ENCODE data around the gene RPL36A. TPM values are rescaled to one million over a fixed set of nuclear protein-coding genes. Genes with fewer than 3 reads are reported as not detected.

RPL36A gene
- total RNA-seq, 4 donors from 2014 or later: 493 to 1,912 (median 1,279) TPM

DNA sequence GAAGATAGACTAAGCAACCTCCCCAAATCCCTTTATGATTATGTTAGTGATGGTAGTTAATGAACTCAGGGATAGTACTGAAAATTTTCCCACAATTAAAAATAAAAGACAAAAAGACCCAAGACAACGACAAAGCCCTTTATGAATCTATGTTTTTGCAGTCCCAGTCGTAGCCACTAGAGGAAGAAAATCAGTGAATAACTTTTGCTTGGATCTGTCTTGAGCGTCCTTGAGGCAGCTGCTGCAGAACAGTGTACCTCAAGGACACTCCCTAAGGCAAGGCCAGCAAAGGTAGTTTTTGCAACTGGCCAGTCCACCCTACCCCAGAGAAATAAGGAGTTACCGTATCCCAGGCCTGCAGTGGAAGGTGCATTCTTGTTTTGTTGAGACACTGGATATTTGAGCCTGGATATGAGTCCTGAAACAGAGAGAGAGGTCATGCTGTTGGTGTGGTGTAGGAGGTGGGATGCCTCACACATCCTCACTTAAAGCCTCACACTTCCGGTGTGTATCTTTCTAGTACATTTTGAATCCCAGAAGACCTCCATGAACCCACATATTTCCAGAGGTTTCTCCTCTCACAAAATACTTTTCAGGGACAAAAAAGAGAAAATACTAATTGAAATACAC, 33.5 kb upstream of the RPL36A start:
- H3K4me1 ChIP-seq: no peaks in the 10 kb centered on the region
- 45 to 54% methylated on average over 5 of the region's 5 CpGs for WGBS, 2 donors
- TF ChIP-seq, protein P1, sequence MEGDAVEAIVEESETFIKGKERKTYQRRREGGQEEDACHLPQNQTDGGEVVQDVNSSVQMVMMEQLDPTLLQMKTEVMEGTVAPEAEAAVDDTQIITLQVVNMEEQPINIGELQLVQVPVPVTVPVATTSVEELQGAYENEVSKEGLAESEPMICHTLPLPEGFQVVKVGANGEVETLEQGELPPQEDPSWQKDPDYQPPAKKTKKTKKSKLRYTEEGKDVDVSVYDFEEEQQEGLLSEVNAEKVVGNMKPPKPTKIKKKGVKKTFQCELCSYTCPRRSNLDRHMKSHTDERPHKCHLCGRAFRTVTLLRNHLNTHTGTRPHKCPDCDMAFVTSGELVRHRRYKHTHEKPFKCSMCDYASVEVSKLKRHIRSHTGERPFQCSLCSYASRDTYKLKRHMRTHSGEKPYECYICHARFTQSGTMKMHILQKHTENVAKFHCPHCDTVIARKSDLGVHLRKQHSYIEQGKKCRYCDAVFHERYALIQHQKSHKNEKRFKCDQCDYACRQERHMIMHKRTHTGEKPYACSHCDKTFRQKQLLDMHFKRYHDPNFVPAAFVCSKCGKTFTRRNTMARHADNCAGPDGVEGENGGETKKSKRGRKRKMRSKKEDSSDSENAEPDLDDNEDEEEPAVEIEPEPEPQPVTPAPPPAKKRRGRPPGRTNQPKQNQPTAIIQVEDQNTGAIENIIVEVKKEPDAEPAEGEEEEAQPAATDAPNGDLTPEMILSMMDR (IDR thresholded peaks at IDR 0.05): peak in 2 of 5 experiments; percentile 13 to 25
- no peak for TF ChIP-seq POLR2A (IDR thresholded peaks at IDR 0.05)
- H3K4me3 ChIP-seq: no peak overlapping the region
- no peak overlapping the region for H3K27ac ChIP-seq
- peaks cover 0 to 10% of the 10 kb centered on the region in 2 donors for H3K27me3 ChIP-seq
- DNase-seq (ENCODE audit: low spot score in 2 of 2): no peak
- H3K9me3 ChIP-seq: no peaks in the 10 kb centered on the region
- no peaks in the 10 kb centered on the region for H3K36me3 ChIP-seq

DNA sequence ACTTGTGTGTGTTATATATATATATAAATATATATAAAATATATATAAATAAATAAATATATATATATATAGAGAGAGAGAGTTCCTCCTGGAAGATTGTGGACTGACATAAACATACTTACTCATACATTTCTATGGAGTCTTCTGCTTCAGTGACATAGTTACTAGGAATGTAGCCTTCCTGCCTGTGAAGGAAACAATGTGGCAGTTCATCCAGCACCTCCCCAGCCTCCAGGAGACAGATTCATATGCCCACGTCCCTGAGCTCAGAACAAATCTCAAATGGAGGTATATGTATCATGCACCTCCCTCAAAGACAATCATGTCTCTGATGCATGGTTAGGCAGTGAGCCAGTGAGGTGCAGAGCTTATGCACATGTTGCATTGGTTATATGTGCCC, 30.8 kb upstream of the RPL36A start:
- 45 to 62% methylated on average over 1 of the region's 1 CpG for WGBS, 2 donors
- H3K27me3 ChIP-seq: peaks cover 0 to 10% of the 10 kb centered on the region in 2 donors
- no peaks in the 10 kb centered on the region for H3K4me1 ChIP-seq
- H3K36me3 ChIP-seq: no peaks in the 10 kb centered on the region
- no peak for DNase-seq (ENCODE audit: low spot score in 2 of 2)
- H3K9me3 ChIP-seq: no peaks in the 10 kb centered on the region
- H3K4me3 ChIP-seq: no peak overlapping the region
- TF ChIP-seq, protein P1 (IDR thresholded peaks at IDR 0.05): no peak
- TF ChIP-seq POLR2A (IDR thresholded peaks at IDR 0.05) (no peak), EP300 (IDR thresholded peaks at IDR 0.05) (no peak)
- H3K27ac ChIP-seq: no peak overlapping the region

DNA sequence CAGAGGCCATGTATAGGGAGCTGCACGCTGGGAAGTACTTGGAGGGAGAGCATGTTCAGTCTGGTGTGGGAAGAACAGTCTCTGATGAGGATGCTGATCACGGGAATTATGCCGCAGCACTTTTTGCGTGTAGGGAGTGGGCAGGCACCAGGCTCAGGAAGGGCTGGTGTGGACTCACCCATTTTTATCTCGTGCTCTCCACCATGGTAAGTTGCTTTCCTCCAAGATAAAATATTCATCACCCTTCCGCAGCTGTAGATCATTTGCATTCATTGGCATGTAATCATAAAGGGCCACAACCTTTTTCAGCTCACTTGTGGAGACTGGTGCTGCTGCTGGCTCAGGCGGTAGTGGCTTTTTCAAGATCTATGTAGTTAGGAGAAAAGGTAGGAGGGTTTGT, 30.4 kb upstream of the RPL36A start:
- H3K4me1 ChIP-seq: no peaks in the 10 kb centered on the region
- WGBS, 2 donors: 64 to 77% methylated on average over 7 of the region's 7 CpGs
- DNase-seq (ENCODE audit: low spot score in 2 of 2): no peak
- no peak overlapping the region for H3K27ac ChIP-seq
- H3K9me3 ChIP-seq: no peaks in the 10 kb centered on the region
- no peak overlapping the region for H3K4me3 ChIP-seq
- TF ChIP-seq EP300 (IDR thresholded peaks at IDR 0.05): no peak
- TF ChIP-seq POLR2A (IDR thresholded peaks at IDR 0.05): no peak
- TF ChIP-seq, protein P1 (IDR thresholded peaks at IDR 0.05): no peak
- H3K27me3 ChIP-seq: peaks cover 0 to 10% of the 10 kb centered on the region in 2 donors
- no peaks in the 10 kb centered on the region for H3K36me3 ChIP-seq

DNA sequence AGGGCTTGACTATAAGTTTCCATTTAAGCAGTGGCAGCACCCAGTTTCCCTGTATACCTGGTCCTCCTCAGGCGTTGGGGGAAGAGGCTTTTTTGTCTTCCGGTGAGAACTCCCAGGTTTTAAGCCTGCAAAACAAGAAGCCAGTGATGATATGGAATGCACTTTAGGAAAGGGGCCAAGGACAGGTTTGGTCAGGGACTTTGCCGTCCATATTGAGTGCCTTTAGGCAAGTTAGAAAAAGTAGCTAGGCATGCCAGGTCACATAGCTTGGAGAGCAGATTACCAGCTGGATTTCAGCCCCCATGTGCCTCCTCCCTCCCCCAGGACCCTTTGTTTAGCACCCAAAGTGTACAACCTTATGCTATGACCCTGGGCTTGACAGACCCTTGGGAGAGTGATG, 28.7 kb upstream of the RPL36A start:
- TF ChIP-seq POLR2A (IDR thresholded peaks at IDR 0.05) (no peak), EP300 (IDR thresholded peaks at IDR 0.05) (no peak)
- TF ChIP-seq, protein P1 (IDR thresholded peaks at IDR 0.05): no peak
- Histone ChIP-seq H3K27ac (no peak overlapping the region), H3K36me3 (no peaks in the 10 kb centered on the region), H3K4me1 (no peaks in the 10 kb centered on the region), H3K9me3 (no peaks in the 10 kb centered on the region), H3K4me3 (no peak overlapping the region), H3K27me3 (peaks cover 0 to 10% of the 10 kb centered on the region in 2 donors)
- DNase-seq (ENCODE audit: low spot score in 2 of 2): no peak
- WGBS, 2 donors: 80 to 88% methylated on average over 3 of the region's 3 CpGs

DNA sequence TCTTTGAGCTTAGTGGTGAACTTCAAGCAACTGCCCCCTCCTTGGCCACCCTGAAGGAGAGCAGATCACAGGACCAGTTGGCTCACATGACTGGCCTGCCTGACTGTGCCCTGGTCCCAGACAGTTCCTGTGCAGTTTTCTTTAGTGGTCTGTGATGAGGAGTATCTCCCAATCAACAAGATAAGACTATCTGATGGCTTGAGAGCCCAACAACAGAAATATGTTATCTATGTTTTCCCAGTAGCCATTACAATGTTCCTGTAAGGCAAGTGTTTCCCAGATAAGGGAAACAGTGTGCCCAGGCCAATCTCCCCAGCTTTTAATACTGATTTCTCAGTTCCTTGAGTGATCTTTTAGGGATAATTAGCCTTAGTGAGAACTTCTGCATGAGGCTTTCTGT, 28.1 kb upstream of the RPL36A start:
- DNase-seq (ENCODE audit: low spot score in 2 of 2): no peak
- TF ChIP-seq POLR2A (IDR thresholded peaks at IDR 0.05) (no peak), EP300 (IDR thresholded peaks at IDR 0.05) (no peak)
- TF ChIP-seq, protein P1 (IDR thresholded peaks at IDR 0.05): no peak
- Histone ChIP-seq H3K4me3 (no peak overlapping the region), H3K27ac (no peak overlapping the region), H3K36me3 (no peaks in the 10 kb centered on the region), H3K27me3 (peaks cover 0 to 11% of the 10 kb centered on the region in 2 donors), H3K9me3 (no peaks in the 10 kb centered on the region), H3K4me1 (no peaks in the 10 kb centered on the region)

Measured in tibial nerve (tissue), 4 donors.